Kidney (tissue), 14 donors: ENCODE measurements around the gene AADACL3. TPM values are rescaled to one million over a fixed set of nuclear protein-coding genes. Genes with fewer than 3 reads are reported as not detected.
"Not testable (repeated sequence)": the region's sequence is repeated elsewhere in the genome, so short reads cannot be mapped to it uniquely, and the experiment has no call there.

Source experiments
- DNase-seq, 5 donors: peaks; one replicate each; pipeline ENCODE4 v3.0.0-alpha.2; 2013 to 2020
- FAIRE-seq: peaks from 2 replicates; lab custom pipeline; 2012; peaks lifted over from hg19 to GRCh38; lab: Jason Lieb, UNC
- H3K27ac ChIP-seq, 2 donors: one replicate each; pipeline ENCODE4 v1.7.0; 2013; ENCODE audit warnings: low read depth in 2 of 2, low read length in 2 of 2, inconsistent platforms in 1 of 2
- H3K27me3 ChIP-seq: one replicate; pipeline ENCODE4 v1.7.1; 2013; ENCODE audit warnings: low read length, inconsistent platforms; ENCODE audit not compliant: control insufficient read depth, insufficient read depth
- H3K36me3 ChIP-seq, 3 donors: one replicate each; pipeline versions ENCODE4 v1.7.0 to v1.7.1; 2013; ENCODE audit warnings: low read length in 3 of 3, control low read depth in 1 of 3, inconsistent platforms in 1 of 3; ENCODE audit not compliant: insufficient read depth in 3 of 3, control insufficient read depth in 2 of 3
- H3K4me1 ChIP-seq, 3 donors: one replicate each; pipeline versions ENCODE4 v1.7.0 to v1.7.1; 2013; ENCODE audit warnings: low read length in 3 of 3, inconsistent platforms in 1 of 3, low read depth in 1 of 3; ENCODE audit not compliant: control insufficient read depth in 2 of 3, insufficient read depth in 2 of 3
- H3K4me3 ChIP-seq, 3 donors: one replicate each; pipeline versions ENCODE4 v1.7.0 to v1.8.1; 2013; ENCODE audit warnings: low read length in 3 of 3, control low read depth in 1 of 3, inconsistent platforms in 1 of 3
- H3K9ac ChIP-seq, 3 donors: one replicate each; pipeline versions ENCODE4 v1.7.0 to v1.7.1; 2013; ENCODE audit warnings: low read length in 3 of 3, control low read depth in 1 of 3, inconsistent platforms in 1 of 3
- H3K9me3 ChIP-seq, 3 donors: one replicate each; pipeline versions ENCODE4 v1.7.0 to v1.7.1; 2013; ENCODE audit warnings: low read length in 3 of 3, control low read depth in 1 of 3, inconsistent platforms in 1 of 3; ENCODE audit not compliant: control insufficient read depth in 2 of 3, insufficient read depth in 1 of 3
- intact Hi-C: fragments of 100-400 bp; cut with DNase I; formaldehyde crosslinking; loops from one replicate; pipeline ENCODE4 v1.11.1; 2022
- polyA plus RNA-seq: library from polyadenylated mRNA; stranded (reverse); fragments of 350-450 nt; fragmentation: Illumina TruSeq; extraction: RNeasy Lipid Tissue Mini Kit (QIAGEN cat#74804); gene quantifications from one replicate; pipeline ENCODE4 v1.2.3, GENCODE V29; 2014; ENCODE audit warnings: low read depth, low replicate concordance; ENCODE audit not compliant: insufficient read depth
- total RNA-seq: library from RNA; stranded (reverse); fragmentation: NEBNext Ultra II Directional; extraction: Animal tissue kit (Norgen Biotek cat#: 25700); gene quantifications from one replicate; pipeline ENCODE4 v1.2.1, GENCODE V29; 2021
- TF ChIP-seq, protein P1 (sequence below): IDR thresholded peaks from 3 replicates; pipeline ENCODE4 v1.5.1; 2012; ENCODE audit warnings: mild to moderate bottlenecking, moderate library complexity, borderline replicate concordance; ENCODE audit not compliant: insufficient read depth; ENCODE audit errors: extremely low read depth
- donor health status: control.
- donor health status: control.
- donor health status: control.
- donor health status: control.
- donor health status: control.
- donor health status: DM: yes; HTN: yes; CAD: no.
- donor health status: Normal renal cell carcinoma (clear cell type).

Gene AADACL3
- total and polyA plus RNA-seq, 2 donors from 2014 or later, result not detected

DNA sequence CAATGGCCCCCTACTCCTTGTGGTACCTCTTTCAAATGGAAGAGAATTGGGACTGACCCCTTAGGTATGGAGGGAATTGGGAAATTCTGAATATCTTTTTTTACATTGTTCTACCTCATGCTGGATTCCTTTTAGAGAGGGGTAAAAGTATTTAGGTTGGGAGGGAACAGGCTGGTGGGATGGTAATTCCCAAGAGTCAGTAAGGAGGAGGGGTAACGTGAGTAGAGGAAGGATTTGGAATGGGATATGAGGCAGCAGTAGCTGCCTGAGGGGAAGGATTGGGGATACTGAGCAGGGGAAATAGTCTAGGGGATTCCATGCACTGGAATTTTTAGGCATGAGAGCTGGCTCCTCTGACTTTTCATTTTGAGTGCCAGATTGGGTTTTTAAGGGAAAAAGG is 3.8 kb upstream of the AADACL3 start:
- TF ChIP-seq, protein P1, sequence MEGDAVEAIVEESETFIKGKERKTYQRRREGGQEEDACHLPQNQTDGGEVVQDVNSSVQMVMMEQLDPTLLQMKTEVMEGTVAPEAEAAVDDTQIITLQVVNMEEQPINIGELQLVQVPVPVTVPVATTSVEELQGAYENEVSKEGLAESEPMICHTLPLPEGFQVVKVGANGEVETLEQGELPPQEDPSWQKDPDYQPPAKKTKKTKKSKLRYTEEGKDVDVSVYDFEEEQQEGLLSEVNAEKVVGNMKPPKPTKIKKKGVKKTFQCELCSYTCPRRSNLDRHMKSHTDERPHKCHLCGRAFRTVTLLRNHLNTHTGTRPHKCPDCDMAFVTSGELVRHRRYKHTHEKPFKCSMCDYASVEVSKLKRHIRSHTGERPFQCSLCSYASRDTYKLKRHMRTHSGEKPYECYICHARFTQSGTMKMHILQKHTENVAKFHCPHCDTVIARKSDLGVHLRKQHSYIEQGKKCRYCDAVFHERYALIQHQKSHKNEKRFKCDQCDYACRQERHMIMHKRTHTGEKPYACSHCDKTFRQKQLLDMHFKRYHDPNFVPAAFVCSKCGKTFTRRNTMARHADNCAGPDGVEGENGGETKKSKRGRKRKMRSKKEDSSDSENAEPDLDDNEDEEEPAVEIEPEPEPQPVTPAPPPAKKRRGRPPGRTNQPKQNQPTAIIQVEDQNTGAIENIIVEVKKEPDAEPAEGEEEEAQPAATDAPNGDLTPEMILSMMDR, result no peak
- Histone ChIP-seq H3K27me3 (no peaks in the 10 kb centered on the region), H3K27ac (no peak overlapping the region), H3K4me3 (no peak overlapping the region), H3K36me3 (no peaks in the 10 kb centered on the region), H3K9me3 (no peaks in the 10 kb centered on the region), H3K9ac (no peak overlapping the region), H3K4me1 (no peaks in the 10 kb centered on the region)
- intact Hi-C loops, result no loop called here
- DNase-seq (no peak), FAIRE-seq (no peak)

DNA sequence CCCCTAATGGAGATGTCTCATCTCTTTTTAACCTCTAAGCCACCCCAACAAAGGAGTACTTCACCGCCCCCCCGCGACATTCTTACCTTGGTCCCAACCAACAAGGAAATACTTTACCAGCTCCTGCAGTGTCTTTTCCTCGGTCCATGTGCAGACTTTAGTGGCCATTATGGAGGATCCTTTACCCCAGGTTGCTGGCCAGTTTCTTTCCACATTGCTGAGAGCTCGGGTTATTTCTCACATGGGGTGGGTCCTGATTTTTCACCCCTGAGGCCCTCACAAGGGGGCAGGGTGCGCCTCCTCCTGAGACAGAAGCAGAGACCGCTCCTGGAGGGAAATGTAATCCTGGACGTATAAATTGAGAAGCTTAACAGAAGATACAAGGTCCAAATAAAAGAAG is 3.0 kb upstream of the AADACL3 start:
- no peaks in the 10 kb centered on the region for H3K4me1 ChIP-seq
- no peak overlapping the region for H3K27ac ChIP-seq
- no peaks in the 10 kb centered on the region for H3K36me3 ChIP-seq
- TF ChIP-seq, protein P1, result no peak
- H3K4me3 ChIP-seq, result no peak overlapping the region
- H3K9ac ChIP-seq, result no peak overlapping the region
- H3K27me3 ChIP-seq, result no peaks in the 10 kb centered on the region
- no peaks in the 10 kb centered on the region for H3K9me3 ChIP-seq
- FAIRE-seq (no peak), DNase-seq (no peak)
- intact Hi-C loops, result no loop called here

- H3K9ac ChIP-seq, H3K4me3 ChIP-seq, H3K9me3 ChIP-seq, DNase-seq, H3K27me3 ChIP-seq, intact Hi-C loops, H3K27ac ChIP-seq, H3K4me1 ChIP-seq, FAIRE-seq, H3K36me3 ChIP-seq: not testable (repeated sequence)
Observed at GRCh38 chr1:12713651-12714050, 2.3 kb upstream of the AADACL3 start.

DNA sequence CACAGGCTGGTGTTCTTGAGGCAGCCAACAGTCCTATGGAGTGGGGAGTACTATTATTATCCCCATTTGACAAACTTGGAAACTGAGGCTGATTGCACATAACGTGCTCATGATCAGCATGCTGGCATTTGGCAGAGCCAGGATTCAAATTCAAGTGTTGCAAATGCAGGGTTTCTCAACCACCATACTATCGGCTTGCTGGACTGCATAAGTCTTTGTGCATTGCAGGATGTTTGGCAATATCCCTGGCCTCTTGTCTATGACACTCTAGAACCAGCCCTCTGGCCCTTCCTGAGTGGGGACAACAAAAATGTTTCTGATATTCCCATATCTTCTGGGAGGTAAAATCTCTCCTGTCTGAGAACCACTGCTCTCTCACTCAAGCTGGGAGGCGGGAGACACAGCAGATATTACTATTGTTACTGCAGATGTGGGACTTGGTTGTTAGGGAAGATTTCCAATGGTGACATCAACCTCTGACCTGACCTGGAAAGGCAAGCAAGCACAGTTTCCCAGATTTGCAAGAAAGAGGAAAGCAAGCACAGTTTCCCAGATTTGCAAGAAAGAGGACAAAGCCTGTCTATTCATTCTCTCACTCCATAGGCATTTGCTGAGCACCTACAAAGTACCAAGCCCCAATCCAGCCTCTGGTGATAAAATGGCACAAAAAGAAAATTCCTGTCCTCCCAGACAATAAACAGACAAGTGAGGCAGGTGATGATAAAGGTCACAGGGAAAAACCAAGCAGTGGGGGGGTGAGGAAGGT is 1.0 kb upstream of the AADACL3 start:
- Histone ChIP-seq H3K27ac (no peak overlapping the region), H3K36me3 (no peaks in the 10 kb centered on the region), H3K4me3 (no peak overlapping the region), H3K9me3 (no peaks in the 10 kb centered on the region), H3K4me1 (no peaks in the 10 kb centered on the region), H3K27me3 (no peaks in the 10 kb centered on the region), H3K9ac (no peak overlapping the region)
- FAIRE-seq, result no peak
- TF ChIP-seq, protein P1, result no peak
- intact Hi-C loops, result no loop called here
- DNase-seq, result no peak
